Activated naive CD8-positive, alpha-beta T cell treated with anti-CD3 and anti-CD28 coated beads, Interleukin-2, amount 50 U/mL, for 16 hours (primary cell): Measurements from ENCODE around the gene KCNJ6.
"Not testable (repeated sequence)": the region's sequence is repeated elsewhere in the genome, so short reads cannot be mapped to it uniquely, and the experiment has no call there.

Experiments used
- DNase-seq: peaks from one replicate; pipeline ENCODE4 v3.0.0-alpha.2; 2020; ENCODE audit warnings: low read depth, low spot score

Gene KCNJ6

GRCh38 chr21:37780991-37781983 lies 135.0 kb downstream of the KCNJ6 start:
- DNase-seq, result no peak

DNA sequence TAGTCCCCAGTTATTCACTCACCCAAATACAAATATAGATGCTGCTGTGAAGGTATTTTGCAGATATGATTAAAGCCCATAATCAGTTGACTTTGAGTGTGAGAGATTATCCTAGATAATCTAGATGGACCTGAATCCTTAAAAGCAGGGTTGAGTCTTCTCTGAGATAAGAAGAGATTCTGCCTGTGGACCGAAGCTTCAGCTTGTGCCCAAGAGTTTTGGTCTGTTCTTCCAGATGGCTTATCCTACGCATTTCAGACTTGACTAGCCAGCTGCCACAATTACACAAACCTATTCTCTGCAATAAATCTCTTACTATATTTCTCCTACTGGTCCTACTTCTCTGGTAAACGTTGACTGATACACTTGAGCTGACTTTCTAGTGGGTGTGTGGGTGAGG lies 145.1 kb downstream of the KCNJ6 start:
- no peak for DNase-seq

- DNase-seq, result no peak
These were observed 145.8 kb downstream of the KCNJ6 start for GRCh38 chr21:37770461-37770860.

DNA sequence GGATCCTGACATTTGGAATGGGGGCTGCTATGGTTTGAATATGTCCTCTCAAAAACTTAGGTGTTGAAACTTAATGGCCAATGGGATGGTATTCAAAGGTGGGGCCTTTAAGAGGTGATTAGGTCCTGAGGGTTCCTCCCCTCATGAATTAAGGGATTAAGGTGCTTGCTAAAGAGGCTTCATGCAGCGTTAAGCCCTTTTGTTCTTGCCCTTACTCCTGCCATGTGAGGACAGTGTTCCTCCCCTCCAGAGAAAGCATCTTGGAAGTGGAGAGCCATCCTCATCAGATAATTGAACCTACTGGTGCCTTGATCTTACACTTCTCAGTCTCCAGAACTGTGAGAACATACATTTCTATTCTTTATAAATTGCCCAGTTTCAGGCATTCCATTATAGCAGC lies 146.6 kb downstream of the KCNJ6 start:
- no peak for DNase-seq

DNA sequence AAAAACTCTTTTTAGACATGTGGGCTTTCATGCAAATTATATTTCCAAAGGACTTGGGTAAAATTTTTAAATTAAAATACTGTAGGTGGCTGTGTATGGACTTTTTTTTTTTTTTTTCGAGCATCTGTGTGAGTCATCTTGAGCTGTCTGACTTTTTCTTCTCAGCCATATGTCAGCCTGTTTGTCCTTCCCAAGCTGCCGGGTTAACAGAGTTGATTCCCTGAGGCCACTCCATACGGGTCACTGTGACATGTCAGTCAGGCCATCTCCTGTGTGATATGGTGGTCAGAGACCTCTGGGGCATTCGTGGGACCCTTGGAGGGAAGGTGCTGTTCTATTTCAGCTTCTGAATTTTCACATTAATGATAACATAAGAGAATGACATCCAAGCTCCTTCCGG lies 148.3 kb downstream of the KCNJ6 start:
- no peak for DNase-seq

DNA sequence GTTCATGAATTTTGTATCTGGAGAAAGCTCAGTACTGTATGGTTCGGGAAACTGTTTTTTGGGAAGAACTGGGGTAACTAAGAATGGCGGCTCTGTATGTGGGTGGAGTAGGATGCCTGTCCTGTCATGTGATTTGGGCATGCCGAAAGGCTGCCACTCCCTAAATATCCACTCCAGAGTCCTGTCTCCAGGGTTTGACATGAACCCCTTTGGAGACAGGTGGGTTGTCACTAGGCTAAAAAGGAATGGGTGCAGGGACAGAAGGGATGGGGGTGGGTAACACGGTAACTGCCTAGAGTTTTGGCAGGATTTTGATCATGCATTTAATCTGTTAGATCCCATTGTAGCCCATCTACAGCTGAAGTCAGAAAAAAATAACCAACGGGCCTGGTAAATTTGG lies 150.1 kb downstream of the KCNJ6 start:
- DNase-seq, result no peak

- no peak for DNase-seq
These were observed 150.9 kb downstream of the KCNJ6 start for GRCh38 chr21:37765221-37765900.

DNA sequence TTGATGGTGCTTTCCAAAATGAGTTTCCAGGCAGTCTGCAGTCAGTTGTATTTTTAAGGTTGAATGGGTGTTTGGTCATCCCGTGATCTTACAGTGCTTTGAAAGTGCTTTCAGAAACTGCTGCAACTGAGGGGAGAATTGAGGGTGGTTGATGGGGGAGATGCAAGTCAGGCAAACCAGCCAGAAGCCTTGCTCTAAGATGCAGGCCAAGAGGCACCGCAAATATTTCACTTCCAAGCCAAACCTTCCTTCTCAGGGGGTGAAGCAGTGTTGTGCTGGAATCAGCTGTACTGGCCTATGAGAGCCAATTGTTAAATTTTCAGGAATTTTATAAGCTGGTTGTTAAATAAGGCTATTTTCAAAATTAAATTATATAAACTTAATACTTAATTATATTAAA lies 151.6 kb downstream of the KCNJ6 start:
- DNase-seq, result no peak

DNA sequence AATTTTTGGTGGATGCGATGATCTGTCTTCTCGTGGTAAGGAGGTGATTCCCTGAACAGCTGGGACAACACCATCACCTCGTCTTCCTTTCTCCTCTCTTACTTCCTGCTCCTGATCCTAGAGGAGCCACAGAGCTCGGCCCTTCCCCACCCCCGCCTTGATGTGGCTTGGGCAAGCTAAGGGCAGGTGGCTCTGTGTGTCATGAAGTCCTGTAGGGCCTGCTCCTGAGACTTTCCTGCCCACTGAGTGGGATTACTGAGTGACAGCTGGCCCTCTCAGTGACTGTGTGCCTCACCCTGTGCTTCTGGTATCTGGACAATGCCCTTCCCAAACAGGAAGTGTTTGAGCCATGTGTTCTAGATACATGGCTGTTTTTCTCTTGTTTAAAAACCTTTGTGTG lies 153.0 kb downstream of the KCNJ6 start:
- no peak for DNase-seq

GRCh38 chr21:37762606-37763005 lies 153.7 kb downstream of the KCNJ6 start:
- DNase-seq, result no peak

DNA sequence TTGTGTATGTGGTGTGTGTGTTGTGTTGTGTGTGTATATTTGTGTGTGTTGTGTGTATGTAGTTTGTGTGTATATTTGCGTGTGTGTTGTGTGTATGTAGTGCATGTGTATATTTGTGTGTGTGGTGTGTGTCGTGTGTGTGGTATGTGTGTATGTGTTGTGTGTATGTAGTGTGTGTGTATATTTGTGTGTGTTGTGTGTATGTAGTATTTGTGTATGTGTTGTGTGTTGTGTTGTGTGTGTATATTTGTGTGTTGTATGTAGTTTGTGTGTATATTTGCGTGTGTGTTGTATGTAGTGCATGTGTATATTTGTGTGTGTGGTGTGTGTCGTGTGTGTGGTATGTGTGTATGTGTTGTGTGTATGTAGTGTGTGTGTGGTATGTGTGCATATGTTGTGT lies 154.9 kb downstream of the KCNJ6 start:
- not testable (repeated sequence) for DNase-seq

- no peak for DNase-seq
These were observed 156.5 kb downstream of the KCNJ6 start for GRCh38 chr21:37759777-37760176.

DNA sequence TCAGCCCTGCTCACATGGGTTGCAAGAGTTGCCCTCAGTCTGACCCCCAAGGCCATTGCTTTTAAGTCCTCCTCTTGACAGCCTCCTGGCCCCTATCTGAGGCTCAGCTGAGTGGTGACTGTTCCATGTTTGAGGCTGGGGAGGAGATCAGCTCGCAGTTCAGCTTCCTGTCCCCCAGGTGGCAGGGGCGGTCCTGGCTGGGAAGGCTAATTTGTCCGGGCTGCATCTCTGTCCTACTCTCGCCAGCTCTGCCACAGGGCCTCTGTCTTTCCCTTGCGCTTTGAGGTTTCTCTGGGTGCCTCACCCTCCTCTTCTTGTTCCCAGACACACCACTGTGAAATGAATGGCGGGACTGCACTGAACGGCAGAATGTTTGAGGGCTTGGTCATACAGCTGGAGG lies 157.3 kb downstream of the KCNJ6 start:
- no peak for DNase-seq

GRCh38 chr21:37757606-37758376 lies 158.5 kb downstream of the KCNJ6 start:
- DNase-seq, result no peak

DNA sequence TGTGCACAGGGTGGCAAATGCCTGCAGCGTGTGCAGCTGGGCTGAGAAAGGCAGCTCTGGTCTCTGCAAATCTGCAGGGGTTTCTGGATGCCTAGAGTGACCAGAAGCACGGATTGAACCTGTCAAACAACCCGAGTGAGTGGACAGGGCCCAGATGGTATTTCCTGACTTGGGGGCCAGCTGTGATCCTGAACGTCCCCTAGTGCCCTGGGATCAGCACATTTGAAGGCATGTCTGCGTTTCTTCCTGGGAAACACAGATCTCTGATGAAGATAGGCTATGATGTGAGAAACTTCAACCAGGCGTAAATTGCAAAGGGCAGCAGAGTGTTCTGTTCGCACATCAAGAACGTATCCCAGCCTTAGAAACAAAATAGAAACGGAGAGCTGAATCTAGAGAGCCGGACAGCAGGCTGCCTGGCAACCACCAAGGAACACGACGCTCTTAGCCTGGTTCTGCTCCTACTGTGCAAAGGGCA lies 163.1 kb downstream of the KCNJ6 start:
- DNase-seq, result no peak

GRCh38 chr21:37751268-37751975 lies 164.8 kb downstream of the KCNJ6 start:
- DNase-seq, result no peak

DNA sequence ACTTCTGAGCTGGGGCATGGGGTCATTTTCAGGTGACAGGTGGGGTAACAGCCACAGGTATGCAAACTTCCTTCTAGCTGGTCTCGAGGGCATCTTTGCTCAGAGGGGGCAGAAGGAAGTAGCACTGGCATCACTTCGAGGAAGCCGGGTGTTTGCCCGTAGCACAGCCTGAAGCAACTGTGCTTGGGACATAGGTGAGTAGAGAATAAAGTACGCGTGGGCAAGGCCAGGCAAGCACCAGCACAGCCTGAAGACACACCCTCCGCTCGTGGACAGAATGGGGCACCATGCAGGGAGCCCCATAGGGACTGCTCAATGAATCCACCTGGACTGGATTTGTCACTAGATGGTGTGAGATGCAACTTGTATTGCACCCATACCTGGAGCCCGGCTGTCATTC lies 167.1 kb downstream of the KCNJ6 start:
- no peak for DNase-seq

GRCh38 chr21:37748351-37748750 lies 167.9 kb downstream of the KCNJ6 start:
- DNase-seq, result no peak

GRCh38 chr21:37746849-37747248 lies 169.4 kb downstream of the KCNJ6 start:
- DNase-seq, result no peak

DNA sequence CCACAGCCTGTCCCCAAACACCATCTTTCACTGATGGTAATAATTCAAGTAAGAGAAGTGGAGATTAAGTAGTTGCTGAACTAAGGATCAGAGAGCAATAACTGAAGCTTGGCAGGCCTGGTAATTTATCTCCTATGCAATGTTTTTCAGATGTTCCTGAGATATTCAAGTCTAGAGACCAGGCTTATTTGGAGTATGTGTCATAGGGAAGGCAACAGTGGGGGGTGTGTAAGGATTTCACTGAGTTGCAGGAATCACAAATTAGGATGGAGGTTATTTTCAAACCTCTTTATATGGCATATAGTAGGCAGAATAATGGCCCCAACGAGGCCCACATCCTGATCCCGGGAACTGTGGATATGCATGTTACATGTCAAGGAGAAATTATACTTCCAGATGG lies 171.7 kb downstream of the KCNJ6 start:
- DNase-seq, result no peak

GRCh38 chr21:37742532-37742931 lies 173.7 kb downstream of the KCNJ6 start:
- no peak for DNase-seq
